GM19463 (cell line): ENCODE measurements around the gene PRDM16.

Experiments
- ATAC-seq: cut with Tn5 transposase; IDR thresholded peaks from one replicate; pipeline ENCODE4 v1.9.1; 2021; ENCODE audit warnings: mild to moderate bottlenecking, moderate library complexity; ENCODE audit not compliant: unreplicated experiment

Gene PRDM16

DNA sequence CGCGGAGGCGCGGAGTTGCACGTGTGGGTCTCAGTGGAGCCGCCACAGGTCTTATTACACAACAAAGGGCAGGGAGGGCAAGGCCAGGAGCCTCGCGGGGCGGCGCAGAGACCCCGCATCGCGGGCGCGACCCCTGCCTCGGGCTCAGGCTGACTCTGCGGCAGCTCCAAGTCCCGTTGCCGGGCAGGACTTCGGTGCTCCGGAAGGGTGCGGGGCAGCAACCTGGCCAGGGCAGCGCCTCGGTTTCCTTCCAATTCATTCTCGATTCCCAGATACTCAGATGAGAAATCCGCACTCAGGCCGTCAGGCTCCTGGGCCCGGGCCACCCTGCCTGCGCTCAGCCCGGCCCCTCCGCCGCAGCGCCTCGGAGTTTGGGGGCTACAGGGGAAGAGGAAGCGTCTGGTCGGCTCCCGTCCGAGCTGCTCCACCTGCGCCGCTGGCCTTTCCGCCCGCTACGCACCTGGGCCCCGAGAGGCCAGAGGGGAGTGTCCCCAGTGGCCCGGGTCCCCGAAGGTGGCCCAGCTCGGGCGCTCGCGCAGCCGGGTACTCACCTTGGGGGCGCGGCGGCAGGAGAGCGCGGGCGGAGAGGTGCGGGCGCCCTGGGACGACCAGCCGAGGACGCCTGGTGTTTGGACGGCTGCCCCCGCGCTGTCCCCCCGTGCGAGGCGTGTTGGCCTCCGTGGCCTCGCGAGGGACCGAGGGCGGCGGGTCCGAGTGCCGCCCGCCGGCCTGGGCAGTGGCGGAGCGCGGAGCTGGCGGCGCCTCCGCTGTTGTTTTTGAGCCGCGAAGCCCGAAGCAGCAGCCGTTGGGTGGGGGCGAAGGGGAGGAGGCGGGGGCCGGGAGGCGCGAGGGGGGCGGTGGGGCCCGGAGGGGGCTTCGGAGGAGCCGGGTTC is 1.1 kb upstream of the PRDM16 start:
- ATAC-seq: no peak

DNA sequence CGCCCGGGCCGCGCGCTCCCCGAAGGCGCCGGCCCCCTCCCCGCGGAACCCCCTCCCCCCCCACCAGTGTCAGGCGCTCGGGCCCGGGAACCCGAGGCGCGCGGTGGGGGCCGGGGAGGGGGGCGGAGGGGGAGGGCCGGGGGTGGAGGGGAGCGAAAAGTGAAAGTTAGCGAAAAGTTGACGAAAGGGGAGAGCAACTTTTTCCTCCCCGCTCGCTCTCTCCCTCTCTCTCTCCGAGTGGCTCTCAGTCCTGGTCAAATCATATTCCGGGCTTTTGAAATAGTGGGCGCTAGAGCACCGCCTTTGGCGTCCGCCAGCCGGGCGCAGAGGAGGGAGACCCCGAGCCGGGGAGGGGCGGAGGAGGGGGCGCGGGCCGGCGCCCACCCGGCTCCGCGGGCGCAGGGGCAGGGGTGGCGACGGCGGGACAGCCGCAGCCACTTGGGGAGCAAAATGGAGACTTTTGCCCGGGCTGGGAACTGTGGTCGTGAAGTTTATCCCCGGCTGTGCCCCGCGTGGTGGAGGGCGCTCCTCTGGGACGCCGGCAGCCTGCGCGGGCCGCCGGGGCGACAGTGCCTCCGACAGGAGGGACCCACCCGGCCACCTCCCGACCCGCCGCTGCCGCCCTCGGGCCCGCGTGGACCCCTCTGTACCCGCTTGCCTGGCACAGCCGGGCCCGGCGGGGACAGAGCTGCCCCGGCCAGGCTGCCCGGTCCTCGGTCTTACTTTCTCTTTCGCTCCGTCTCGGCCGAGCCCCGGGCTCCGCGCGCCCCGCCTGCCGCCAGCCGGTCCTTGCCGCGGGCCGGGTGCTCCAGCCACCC is 697 bp downstream of the PRDM16 start:
- no peak for ATAC-seq

DNA sequence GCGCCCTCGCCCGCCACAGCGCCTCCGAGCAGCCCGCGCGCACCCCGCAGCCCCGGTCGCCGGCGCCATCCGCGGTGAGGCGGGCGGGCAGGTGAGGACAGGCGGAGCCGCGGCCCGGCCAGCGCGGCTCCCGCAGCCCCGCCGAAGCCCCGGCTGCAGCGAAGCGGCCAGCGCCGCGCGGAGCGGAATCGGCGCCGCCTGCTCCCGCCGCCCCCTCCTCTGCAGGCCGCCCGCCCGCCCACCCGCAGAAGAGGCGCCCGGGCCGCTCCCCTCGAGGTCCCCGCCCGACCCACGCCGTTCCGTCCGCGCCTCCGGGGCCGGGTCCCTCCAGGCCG is 1.3 kb downstream of the PRDM16 start:
- ATAC-seq: no peak

DNA sequence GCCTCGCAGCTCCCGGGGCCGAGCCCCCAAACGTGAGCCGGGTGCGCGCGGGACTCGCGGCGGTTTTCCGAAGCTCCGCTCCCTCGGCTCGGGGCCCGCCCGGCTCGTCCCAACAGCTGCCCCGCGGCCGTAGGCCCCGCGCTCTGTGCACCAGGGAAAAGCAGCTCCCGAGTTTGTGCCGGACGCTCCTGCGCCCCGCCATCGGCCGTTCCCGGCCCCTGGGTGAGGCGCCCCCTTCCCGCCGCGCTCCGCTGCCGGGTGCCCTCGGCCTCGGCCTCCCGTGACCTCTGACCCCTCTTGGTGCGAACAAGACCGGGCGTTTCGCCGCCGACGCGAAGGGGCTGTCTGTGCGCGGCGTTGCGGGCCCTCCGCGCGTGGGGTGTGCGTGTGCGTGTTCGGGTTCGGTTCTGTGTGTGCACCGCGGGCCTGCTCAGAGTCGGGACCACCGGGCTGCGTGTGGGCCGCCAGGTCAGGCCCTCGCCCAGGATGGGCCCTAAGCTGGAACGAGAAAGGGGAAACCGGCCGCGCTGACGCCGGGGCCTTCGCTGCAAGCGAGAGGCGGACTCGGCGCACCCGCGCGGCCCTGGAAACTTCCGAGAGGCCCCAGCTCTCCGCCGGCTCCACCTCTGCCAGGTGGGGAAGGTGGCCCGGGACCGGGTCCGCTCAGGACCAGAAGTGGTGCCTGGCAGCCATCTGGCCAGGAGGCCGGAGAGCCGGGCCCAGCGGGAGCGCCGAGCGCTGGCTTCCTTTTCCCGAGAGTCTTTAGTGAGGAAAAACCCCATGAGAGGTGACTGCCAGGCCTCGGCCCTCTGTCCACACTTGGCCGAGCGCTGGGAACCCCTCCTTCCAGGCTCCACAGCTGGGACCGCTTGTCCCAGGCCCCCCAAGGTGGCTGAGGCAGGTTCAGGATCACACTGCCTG is 1.9 kb downstream of the PRDM16 start:
- ATAC-seq: no peak

DNA sequence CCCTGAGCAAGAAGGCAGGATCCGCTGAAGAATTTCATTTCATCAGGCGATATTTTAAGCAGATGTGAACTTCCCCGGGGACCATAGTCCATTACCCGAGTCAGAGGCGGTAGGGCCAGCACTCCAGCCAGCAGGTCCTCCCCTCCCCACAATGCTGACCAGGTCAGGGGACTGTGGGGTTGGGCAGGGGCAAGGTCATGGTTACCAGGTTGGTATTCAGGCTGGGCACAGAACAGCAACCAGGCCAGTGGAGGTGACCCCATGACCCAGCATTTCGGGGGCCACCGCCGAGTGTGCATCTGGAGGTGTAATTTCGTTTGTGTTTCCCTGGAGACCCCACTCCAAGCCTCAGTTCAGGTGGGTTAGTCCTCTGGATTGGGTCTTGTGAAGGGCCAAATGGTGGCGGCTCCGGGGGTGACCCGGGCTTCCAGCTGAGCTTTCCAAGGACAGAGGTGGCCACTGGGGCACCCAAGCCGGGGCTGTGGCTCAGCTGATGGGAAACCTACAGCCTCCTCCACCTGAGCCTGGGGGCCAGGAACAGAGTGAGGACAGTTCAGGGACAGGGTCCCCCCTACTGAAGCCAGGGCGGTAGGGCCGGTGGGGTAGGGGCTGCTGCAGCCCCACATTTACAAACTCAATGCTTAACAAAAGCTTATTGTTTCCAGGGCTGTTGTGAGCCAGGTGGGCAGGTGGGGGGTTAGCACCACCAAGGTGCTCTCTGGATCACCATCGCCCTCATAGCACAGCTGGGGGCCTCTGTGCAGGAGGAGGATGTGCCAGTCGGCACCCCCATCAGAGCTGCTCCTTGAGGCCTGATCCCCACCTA is 2.8 kb downstream of the PRDM16 start:
- no peak for ATAC-seq

DNA sequence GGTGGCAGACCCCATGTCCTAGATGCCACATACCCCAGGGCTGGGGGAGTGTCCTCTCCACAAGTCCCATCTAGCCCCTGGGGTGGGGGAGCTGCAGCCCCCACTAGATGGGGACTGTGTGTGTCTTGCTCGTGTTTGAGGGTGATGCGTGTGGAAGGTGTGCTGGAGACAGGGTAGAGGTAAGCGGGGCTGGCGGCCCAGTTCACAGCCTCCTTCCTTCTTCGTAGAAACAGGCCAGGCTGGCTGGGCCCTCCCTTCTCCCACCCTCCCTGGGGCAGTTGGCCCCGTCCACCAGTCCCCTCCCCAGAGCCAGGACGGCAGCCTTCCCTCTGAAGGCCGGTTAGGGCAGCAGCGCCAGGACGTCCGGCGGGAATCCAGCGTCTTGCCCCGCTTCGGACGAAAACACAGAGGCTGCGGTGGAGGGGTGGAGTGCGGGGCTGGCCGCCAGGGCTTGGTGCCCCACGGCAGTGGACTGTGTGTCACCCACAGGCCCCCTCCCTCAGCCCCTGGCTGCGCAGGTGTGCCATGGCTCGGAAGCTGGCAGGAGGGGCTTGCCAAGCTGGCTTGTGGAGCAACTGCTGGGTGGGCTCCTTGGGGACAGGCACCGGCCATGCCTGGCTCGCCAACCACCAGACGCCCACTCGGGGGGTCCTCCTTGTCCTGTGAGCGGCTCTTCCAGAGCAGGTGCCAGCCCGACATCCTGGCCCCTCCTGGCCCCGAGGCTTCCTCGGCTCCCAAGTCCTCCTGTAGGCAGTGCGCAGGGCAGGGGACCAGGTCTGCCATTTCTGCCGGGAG is 3.6 kb downstream of the PRDM16 start:
- ATAC-seq: no peak

DNA sequence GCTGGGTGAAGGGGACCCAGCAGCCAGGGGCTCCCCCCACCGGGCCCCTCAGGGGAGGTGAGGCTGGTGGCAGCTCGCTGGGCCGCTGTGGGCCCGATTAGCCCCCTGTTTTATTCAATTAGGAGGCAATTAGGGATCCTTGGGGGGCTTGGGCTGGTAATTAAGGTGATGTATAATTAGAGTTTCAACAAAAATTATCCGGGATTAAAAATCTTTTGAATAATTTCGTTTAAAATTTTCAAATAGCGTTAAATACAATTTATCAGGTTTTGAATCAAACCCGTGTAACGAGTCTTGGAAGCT is 4.1 kb downstream of the PRDM16 start:
- no peak for ATAC-seq

DNA sequence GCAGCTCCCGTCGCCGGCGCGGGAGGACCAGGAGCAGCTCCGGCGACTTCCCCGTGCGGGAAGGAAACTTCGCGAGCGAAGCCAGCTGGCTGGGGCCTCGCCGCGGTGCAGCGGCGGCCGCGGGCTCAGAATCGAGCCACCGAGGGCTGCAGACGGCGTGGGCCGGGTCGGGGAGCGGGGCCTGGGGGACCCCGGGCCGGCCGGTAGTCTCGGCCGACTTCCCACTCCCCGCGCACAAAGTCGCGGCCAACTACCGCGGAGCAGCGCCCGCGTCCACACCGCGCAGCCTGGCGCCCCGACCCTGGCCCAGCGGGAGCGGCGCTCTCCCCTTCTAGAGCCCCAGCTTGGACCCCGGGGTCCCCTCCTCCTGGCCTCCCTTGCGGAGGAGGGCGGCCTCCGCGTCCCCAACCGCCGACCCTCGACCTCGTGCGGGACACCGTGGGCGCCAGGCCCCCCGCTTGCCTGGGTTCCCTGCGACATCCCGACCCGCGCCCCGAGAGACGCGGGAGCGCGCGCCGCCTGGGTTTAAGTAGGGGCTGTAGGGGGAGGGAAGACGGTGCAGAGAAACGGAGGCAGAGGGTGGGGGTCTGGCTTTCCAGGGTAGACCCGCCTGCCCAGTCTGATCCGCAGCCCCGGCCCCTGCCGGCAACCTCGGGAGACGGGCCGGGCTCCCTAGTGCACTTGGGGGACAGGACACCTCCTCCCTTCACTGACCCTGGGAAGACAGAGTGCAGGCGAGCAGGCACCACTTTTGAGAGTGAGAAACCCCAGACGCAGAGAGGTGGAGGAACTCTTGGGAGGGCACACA is 4.7 kb downstream of the PRDM16 start:
- ATAC-seq: no peak

DNA sequence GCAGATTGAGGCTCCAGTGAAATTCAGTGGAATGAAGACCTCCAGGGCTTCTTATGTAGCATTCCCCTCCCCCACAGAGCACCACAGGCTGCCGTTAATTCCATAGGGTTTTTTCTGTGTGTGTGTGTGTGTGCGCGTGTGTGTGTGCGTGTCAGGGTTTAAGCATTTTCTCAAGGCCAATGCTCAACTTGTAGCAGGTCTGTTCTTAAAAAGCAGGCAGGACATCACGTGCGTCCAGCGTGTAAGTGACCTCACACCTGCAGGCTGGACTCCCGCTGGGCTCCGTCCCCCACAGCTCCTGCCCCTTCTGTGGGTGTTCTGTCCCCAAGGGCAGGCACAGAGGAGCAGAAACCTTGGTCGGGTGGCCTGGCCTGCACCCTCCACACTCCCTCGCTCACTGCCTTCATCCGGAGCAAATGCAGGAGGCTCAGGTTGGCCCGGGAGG is 5.3 kb downstream of the PRDM16 start:
- no peak for ATAC-seq

DNA sequence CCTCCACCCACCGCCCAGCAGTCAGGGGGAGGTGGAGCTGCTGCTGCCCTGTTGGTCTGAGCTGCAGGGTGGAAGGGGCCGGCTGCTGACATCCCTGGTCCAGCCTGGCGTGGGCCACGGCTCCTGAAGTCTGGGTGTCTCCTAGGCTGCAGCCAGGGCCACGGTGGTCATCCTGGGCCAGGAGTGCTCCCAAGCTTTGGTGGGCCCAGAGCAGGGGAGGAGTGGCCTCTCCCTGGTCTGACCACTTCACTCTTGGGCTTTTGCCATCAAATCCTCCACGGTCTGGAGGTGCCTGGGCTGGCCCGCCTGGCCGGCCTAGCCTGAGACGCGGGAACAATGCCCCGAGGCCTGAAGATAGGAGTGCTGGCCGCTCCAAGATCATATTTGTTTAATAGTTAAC is 5.8 kb downstream of the PRDM16 start:
- ATAC-seq: no peak

DNA sequence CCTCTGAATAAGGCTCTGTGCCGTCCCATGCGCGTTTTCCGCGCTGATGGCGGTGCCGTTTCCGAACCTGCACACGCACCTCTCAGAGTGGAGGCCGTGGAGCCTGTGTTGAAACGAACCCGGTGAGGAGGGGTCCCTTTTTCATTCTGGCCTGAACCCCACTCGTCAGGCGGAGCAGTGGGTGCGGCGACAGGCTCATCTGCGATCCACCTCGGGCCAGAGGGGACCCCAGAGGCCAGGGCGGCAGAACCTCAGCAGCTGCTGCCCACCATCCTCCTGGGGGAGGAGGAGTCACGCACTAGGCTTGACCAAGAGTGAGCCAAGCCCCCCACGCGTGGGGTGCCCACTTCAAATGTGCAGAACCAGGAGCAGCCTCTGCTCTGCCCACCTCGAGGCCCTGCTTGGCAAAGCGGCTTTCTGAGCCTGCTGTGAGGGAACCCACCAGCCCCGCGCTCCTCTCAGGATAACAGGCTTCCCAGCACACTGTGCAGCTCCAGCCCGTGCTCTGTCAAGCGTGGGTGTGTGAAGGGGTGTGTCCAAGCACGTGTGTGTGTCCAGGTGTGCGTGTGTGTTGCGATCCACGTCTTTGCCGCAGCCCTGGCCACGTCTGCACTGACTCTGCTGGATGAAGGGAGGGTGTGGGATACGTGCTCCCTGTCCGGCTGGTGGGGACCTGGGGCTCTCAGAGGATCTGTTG is 6.8 kb downstream of the PRDM16 start:
- ATAC-seq: no peak

DNA sequence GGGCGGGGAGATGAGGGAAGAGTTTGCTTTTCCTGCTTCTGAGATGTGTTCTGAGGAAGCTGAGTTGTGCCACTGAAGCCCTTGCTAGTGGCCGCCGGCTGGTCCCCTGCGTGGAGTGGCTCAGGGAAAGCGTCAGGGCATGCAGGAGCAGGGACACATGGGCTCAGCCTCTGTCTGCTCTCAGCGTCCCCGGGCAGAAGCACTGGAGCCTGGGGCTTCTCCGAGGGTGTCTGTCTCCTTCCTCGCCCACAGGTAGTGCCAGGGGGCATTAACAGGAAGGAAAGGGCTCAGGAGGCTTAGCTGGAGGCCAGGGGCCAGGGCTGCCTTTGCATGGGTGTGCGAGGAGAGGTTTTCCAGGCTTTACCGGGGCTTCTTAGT is 7.3 kb downstream of the PRDM16 start:
- ATAC-seq: no peak

DNA sequence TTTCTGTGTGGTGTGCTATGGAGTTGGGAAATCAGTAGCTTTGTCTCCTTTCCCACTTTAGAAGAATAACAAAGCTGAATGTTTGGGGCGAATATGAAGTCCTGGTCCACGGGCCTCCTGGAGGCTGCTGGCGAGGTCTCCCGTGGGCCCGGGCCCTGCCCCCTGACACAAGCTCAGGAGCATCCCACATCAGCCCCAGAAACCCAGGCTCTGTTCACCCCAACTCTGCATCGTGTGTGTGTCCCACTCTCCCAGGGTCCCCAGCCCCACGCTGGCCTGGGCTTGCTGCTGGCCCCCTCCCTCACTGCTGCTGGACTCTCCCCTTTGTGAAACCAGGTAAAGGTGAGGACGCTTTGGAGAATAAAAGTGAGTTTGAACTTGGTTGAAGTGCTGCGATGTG is 8.1 kb downstream of the PRDM16 start:
- ATAC-seq: no peak

DNA sequence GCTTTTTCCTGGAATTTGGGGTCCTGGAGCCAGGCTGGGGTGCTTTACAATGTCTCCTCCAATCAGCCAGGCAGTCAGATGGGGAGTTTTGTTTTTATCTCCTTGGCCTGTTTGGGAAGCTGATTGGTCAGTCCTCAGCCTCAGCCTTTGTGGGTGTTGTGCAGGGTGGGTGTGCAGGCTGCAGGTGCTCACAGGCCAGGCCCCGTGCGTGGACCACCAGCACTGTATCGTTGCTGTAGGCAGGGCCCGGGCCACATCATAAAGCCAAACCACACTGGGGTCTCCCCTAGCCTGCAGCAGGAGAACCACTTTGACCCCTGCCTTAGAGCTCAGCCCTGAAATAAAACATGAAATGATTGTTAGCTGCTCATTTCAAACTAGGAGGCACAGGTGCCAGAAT is 8.6 kb downstream of the PRDM16 start:
- ATAC-seq: no peak

DNA sequence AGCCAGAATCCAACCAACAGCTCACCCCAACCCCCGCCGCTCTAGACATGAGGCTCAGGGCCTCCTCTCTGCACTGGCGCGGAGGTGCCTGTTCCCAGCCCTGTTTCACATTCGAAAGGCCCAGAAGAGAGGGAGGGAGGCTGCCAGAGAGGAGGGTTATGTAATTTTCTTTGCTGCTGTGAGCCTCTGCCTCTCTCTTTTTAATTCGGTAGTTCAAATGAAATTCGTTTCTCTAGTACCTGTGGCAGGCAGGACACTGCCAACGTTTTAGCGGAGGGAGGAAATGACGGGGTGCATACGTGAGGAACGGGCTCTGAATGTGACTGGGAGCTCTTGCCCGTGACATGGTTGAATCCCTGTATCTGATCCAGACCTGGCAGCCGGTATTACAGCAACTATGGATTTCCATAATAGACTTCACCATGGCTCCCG is 9.4 kb downstream of the PRDM16 start:
- ATAC-seq: no peak

DNA sequence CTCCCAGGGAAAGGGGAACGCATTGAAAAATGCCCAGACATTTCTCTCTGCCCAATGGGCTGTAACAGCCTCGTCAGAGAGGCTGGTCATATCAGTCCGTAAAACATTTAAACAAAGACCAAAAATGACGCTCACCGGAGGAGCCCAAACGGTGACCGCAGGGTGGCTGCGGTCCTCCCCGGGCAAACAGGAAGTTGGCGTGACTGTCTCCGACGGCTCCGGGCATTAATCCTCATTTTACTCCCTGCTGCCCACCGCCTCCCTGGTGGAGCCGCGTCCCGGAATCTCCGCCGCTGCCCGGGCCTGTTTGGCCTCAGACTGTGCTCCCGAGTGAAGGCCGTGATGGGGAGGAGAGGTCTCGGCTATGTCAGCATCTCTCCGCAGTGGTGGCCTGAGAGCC is 9.9 kb downstream of the PRDM16 start:
- ATAC-seq: no peak

DNA sequence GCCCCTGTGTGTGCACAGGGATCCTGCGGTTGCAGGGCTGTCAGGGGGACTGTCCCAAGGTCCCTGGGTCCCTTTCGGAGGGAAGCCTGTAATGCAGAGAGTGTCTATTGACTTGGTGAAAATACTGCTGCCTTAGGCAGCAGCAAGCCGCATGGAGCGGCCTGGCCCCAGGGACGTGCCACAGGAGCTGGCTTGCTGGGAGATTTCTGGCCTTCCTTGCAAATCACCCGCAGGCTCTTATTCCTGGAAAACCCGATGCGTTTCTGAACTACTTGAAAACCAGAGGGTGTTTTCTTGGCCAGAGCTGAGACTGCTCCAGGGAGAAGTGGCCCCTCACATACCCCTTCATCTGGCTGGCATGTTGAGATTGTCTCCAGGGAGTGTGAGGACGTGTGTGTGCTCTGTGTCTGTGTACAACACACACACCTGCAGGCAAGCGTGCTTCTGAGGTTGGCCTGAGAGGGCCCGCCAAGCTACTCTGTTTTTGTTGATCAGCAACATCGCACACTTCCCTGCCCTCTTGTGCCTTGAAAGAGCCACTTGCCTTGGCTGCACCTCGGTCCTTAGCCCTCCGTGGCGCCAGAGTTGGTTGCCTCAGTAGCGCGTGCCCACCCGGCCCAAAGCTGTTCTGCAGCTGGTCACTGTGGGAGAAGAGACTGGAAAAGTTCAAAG is 10.5 kb downstream of the PRDM16 start:
- ATAC-seq: no peak
